DMS114 treated with DMSO at 0.1 percent for 48 hours (cell line): ENCODE measurements around the gene SLC25A19.
A peak's percentile ranks its signal among the peaks of the same experiment; 100 is the strongest.

ENCODE experiments used
- DNase-seq: peaks from one replicate; lab custom pipeline; 2025; ENCODE audit not compliant: unreplicated experiment; lab: John Stamatoyannopoulos, UW

SLC25A19 gene

DNA sequence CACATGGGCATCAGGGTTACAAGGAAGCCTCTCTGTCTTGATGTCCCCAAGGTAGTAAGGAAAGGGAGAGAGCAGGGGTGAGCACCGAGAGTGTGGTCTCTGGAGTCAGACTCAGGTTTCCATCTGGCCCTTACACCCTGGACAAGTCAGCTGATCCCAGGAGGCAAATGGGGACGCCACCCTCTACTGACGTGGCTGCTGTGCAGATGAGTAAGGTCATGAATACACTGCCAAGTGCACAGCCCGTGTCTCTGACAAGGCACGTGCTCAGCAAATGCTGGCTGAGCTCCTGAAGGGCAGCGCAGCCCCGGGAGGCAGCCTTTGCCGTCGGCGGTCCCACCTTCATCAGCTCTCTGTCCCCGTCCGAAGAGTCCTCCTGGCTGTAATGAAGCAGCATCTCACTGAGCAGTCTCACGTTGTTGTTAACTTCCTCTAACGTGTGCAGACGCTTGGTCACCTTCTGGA is 47.2 kb downstream of the SLC25A19 start:
- no peak for DNase-seq

DNA sequence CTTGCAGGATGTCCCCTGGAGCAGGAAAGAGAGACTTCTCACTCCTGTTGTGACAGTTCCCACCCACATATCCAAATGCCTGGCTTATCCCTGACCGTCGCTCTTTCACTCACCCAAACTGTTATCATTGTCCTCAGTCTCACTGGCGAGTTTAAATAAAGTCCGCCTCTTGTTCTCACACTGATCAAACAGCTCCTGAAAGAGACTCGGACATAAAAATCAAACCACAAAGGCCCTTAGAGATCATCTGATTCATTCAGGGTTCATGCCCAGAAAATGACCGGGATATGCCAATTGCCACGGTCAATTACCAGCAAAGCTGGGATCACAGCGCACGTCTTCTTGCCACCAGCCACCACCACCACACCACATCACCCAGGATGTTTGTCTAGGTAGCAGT is 47.7 kb downstream of the SLC25A19 start:
- DNase-seq, result no peak

DNA sequence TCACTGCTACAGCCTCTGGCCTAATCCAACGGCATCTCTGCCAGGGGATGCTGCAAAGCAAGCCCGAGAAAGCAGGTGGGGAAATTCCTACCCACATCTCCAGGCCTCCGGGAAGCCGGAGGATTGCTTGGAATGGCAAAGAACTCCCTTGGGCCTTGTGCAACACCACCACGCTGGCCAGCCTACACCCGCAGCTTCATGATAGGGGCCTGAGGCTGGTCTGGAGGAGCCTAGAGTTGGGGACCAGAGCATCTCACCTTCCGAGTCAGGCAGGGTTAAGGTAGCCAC is 48.1 kb downstream of the SLC25A19 start:
- DNase-seq, result no peak

DNA sequence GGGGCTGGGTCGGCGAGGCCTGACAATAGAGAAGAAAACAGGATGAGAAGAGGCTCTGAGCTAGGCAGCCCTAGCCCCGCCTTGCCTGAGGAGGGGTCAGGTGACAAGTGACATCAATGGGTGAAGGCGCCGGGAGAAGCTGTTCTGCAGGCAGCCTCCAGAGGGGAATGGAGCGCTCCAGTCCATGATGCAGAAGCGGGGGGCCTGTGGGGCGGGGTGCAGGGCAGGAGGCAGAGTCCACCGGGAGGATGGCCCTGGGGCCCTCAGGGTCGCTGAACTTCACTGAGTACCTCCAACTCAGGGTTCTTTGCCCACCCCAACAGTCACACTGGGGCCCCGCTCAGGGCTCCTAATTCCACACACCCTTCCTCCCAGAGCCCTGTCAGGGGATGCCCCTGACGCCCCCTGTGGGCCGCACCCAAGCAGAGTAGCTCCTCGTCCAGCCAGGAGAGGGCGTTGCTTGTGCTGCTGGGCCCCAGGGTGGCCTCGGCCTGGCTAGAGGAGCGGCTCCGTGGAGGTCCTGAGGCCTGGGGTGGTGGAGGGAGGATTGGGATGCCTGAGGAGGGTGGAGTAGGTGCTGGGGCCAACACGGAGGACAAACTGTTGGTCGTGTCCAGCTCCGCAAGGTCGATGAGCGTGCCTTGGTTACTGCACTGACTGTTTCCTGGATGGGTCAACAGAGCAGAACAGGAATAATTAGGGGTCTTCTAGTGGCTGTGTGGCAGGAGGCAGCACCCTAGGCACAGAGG is 48.7 kb downstream of the SLC25A19 start:
- DNase-seq, result peak; percentile 30

DNA sequence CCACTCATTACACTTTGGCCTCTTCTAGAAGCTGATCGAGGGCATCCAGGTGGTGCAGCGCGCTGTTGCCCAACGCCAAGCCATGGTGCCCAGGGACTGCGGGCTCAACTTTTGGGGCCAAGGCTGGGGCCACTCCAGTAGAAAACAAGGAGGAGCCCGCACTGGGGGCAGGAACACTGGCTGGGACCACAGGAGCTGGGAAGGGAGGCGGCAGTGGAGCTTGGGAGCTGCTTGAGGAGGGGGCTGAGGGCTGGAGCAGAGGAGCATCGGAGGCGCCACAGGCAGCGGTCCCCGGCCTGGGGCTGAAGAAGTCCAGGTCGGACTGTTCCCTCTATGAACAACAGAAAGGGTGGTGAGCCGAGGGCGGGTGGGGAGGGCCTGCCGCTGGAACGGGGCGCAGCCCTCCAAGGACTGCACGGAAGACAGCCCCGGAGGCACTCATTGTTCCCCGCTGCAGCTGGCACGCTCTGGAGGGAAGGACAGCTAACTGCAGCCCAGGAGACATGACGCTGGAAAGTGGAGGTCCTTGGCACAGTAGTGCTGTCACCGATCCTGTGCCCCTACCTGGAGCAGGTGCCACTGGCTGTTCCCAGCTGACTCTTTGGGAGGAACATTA is 49.3 kb downstream of the SLC25A19 start:
- DNase-seq, result no peak

DNA sequence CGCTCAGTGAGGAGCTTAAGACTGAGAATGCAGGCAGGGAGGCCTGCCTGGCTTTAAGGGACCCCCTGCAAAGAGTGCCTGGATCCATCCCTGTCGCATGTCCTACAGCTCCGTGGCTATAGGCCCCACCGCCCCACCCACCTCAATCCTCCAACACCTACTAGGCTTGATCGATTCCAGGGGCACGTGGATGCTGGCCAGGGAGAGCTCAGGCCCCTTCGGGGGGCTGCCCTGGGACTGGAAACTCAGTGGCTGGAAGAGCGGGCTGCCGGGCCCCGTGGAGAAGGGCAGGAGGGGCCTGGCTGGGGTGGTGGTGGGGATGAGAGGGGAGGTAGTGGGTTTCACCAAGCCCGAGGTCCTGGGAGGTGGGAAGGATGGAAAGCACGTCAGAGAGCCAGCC is 50.0 kb downstream of the SLC25A19 start:
- no peak for DNase-seq

DNA sequence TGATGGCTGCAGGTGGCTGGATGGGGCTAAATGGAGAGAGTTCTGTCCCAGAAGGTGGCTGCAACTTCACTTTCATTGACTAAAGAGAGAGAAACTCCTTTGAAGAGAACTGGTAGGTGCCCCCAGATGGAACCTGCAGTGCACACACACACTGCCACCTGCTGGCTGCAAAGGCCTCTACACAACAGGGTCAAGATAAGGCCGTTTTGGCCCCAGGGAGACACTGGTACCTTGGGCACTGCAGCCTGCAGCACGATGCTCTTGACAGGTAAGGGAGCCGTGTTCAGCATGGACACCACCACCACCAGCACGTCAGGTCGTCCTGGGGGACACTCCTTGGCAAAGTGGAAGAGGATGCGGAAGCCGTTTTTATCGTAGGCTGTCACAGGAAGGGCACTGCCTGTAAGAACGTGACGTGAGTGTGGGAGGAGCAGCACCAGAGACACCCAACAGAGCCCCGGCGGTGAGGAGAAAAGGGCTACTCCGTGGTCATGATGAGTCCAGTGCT is 50.5 kb downstream of the SLC25A19 start:
- DNase-seq, result peak; percentile 27

DNA sequence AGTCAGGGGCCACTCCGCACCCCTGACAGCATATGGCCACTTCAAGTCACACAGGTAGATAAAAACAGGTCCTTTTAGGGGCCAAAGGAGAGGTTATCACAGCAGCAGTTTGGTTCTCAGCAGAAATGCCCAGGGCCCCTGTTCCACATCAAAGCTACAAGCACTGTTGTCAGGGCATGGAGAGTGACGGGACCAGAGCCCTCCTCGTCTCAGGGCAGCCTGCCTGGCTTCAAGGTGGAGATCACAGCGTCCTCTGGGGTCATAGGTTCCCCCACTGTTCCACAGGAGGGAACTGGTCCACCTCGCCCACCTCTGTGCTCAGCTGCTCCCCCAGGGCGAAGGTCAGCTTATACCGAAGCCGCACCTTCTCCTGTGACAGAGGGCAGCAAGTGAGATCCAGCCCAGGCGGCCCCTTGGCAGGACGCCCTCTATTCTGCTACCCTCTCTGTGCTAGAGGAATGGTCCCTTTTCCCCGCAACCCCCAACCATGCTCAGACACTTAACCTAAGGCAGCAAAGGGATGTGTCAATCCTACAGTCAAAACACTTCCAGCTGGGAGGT is 51.1 kb downstream of the SLC25A19 start:
- no peak for DNase-seq

DNA sequence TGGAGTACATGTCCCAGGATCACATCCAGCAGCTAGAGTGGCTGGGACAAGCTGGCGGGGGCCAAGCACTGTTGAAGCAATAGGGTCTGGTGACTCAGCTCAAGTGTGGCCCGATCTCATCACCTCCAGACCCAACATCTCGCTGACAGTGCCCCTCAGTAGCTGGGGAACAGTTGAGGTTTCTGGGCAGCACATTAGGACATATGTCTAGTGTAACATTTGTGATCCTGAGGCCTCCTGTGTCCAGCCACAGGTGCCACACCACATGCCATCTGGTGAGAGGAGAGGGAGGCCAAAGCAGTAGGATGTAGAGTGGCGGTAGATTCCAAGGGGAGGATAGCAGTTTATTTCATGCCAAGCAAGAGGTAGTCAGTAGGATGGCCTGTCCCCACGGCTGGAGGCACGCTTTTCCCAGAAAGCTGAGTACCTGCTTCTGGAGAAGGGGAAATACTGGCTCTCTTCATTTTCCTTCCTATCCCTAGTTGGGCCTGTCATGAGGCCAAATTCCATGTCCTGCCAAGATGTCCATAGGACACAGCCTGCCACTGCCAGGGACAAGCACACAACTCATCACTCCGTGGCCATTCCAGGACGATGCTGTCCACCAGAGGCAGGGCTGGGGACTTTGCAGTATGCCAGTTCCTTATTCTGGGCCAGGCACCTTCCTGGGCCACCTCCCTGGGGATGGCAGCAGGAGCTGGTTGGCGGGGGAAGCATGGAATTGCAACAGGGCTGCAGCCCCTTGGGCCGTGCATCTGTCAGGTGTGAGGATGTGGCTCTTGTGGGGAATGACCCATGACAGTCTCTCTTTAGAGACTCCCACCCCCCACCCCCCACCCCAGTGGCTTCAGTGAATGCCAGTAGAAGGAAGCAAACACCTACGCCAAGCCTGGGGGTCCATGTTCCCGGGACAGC is 51.9 kb downstream of the SLC25A19 start:
- DNase-seq, result no peak

DNA sequence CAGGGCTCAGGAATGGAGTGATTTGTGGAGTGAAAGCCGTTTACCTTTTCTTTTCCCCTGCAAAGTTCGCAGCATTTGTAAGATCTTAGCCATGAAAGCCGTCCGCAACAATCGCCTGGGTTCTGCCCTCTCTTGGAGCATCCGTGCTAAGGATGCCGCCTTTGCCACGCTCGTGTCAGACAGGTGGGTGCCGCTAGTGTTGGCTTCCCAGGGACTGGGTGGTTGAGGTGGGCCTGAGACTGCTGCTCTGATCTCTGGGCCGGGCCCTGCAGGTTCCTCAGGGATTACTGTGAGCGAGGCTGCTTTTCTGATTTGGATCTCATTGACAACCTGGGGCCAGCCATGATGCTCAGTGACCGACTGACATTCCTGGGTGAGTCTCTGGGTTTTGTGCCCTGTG is 56.4 kb downstream of the SLC25A19 start:
- no peak for DNase-seq

DNA sequence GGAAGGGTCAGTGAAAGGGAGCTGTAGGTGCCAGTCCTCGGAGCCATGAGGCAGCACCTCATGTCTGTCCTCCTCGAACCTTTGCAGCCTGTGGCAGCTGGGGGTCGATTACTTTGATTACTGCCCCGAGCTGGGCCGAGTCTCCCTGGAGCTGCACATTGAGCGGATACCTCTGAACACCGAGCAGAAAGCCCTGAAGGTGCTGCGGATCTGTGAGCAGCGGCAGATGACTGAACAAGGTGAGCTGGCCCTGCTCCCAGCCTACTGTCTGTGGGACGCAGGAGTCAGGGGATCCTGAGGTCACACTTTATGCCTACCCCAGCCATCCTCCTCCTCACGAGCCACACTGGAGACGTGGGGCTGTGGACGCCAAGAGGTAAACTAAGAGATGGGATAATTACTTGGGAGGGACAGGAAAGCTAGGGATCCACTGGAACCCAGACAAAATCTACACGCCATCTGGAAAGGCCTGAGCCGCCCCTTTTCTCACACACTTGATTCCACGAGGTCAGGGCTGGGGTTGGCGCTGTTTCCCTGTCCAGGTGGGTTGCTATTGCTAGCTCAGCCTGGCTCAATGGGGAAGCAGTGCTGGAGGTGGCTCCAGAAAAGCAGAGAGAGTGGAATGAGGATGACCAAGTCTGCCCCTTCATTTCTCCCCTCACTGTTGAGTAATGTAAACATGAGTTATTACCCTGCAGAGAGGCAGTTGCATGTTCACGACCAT is 57.3 kb downstream of the SLC25A19 start:
- no peak for DNase-seq

DNA sequence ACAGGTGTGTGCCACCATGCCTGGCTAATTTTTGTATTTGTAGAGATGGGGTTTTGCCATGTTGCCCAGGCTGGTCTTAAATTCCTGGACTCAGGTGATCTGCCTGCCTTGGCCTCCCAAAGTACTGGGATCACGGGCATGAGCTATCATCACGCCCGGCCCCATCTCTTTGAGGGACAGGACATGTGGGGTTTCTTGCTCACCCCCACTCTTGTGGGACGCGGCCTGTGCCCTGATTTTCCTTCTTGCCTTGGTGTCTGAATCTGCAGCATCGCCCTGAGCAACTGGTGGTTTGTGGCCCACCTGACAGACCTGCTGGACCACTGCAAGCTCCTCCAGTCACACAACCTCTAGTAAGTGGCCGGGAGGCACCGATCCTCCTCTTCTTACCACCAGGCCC is 58.2 kb downstream of the SLC25A19 start:
- DNase-seq, result no peak

DNA sequence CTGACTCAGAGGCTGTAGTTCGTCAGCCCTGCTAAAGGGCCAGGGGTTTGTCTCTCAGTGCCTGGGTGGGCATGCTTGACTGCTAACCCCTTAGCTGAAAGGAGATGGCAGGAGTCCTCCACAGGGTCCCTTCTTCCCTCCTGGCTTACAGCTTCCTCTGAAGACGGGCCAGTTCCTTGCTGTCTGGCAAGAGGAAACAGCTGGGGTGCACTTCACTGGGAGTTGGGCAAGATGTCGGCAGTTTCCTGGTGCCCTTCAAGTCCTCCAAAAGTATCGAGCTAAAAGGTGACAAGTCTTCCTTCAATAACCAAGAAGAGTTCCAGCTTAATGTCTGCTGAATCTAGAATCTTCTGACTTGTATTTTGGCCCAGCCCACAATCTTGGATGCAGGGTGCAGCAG is 60.4 kb downstream of the SLC25A19 start:
- no peak for DNase-seq

DNA sequence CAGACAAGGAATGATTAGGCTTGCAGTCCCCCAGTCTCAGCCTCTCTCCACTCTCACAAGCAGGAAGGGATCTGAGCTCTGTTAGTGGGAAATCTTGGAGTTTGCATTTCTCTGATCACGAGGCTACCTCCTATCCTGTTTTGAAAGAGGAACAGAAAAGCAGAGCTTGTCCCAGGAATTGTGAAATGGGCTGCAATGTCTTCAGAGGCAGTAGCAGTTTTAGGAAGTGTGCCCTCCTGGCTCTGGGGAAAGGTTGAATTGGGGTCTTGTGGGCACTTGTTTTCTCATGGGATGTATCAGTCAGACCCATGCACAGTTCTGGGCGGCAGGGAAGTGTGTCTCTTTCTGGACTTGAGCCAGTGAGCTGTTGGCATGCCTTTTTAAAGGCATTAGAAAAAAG is 60.9 kb downstream of the SLC25A19 start:
- no peak for DNase-seq

DNA sequence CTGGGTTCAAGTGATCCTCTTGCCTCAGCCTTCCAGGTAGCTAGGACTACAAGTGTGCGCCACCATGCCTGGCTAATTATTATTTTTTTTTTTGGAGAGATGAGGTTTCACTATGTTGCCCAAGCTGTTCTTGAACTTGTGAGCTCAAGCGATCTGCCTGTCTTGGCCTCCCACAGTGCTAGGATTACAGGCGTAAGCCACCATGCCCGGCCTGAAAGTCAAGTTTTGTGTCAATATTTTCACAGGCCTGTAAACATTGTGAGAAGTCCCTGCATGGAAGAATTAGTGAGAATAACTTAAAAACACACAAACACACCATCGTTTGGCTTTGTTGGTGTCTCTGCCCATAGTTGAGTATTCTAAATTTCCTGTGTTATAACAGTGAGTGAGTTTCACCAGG is 61.5 kb downstream of the SLC25A19 start:
- no peak for DNase-seq

DNA sequence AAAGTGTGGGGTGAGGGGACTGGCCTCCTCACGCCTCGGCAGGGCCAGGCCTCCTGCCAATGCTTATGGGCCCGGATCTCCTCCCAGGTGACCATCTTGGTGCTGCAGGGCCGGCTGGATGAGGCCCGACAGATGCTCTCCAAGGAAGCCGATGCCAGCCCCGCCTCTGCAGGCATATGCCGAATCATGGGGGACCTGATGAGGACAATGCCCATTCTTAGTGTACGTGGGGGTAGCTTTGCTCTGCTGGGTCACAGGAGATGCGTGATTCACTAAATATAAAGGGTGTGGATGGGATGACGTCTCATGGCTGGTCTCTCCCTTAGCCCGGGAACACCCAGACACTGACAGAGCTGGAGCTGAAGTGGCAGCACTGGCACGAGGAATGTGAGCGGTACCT is 64.2 kb downstream of the SLC25A19 start:
- DNase-seq, result no peak
